Activated B cell treated with CpG ODN at 0.5 μM for 24 hours (primary cell): ENCODE data around the gene HCK. TPM values are rescaled to one million over a fixed set of nuclear protein-coding genes. Genes with fewer than 3 reads are reported as not detected.

Experiments
- ATAC-seq: fragments of 200-7000 bp; cut with Tn5 transposase; one replicate; pipeline ENCODE4 v1.10.0; 2021; ENCODE audit warnings: low read depth, mild to moderate bottlenecking, moderate library complexity
- CTCF ChIA-PET: fragments of 350-600 bp; sonication (Branson Sonifier 250); formaldehyde crosslinking; loops from one replicate; lab custom pipeline; 2021; ENCODE audit warnings: antibody characterized with exemption; lab: Charles Lee
- POLR2A ChIA-PET: fragments of 350-600 bp; sonication (Branson Sonifier 250); formaldehyde crosslinking; loops from one replicate; lab custom pipeline; 2021; ENCODE audit warnings: antibody characterized with exemption; lab: Charles Lee
- DNase-seq: peaks from one replicate; pipeline ENCODE4 v3.0.0; 2022
- H3K27ac Mint-ChIP-seq: one replicate; pipeline ENCODE4 v1.8.0; 2020; ENCODE audit warnings: mixed read lengths
- H3K27me3 Mint-ChIP-seq: one replicate; pipeline ENCODE4 v1.8.0; 2021; ENCODE audit warnings: mixed read lengths
- H3K36me3 Mint-ChIP-seq: one replicate; pipeline ENCODE4 v1.8.0; 2021; ENCODE audit warnings: low read depth, mixed read lengths
- H3K4me1 Mint-ChIP-seq: one replicate; pipeline ENCODE4 v1.8.0; 2021; ENCODE audit warnings: mixed read lengths
- H3K4me3 Mint-ChIP-seq: one replicate; pipeline ENCODE4 v1.8.0; 2020; ENCODE audit warnings: mild to moderate bottlenecking, mixed read lengths
- H3K9me3 Mint-ChIP-seq: one replicate; pipeline ENCODE4 v1.8.0; 2020; ENCODE audit warnings: mixed read lengths
- CTCF ChIP-seq: fragments of 200-600 bp; IDR thresholded peaks from one replicate; pipeline ENCODE4 v1.8.0; 2022; ENCODE audit warnings: antibody characterized with exemption, mild to moderate bottlenecking
- intact Hi-C: fragments of 100-400 bp; cut with micrococcal nuclease; formaldehyde crosslinking; loops from one replicate; pipeline ENCODE4 v1.15.1; 2024
- total RNA-seq: library from RNA; stranded (reverse); gene quantifications from 2 replicates; pipeline ENCODE4 v1.2.3, GENCODE V29; 2022

HCK gene
- total RNA-seq, 1 donor from 2014 or later, result 183 TPM

GRCh38 chr20:32034581-32035425 lies 17.2 kb upstream of the HCK start:
- TF ChIP-seq CTCF, result no peak
- Mint-ChIP-seq H3K4me3 (peak overlapping the region; percentile 72), H3K27me3 (peaks cover 2% of the 10 kb centered on the region), H3K9me3 (peaks cover 3% of the 10 kb centered on the region), H3K27ac (peak overlapping the region; percentile 88), H3K4me1 (peaks cover 68% of the 10 kb centered on the region), H3K36me3 (no peaks in the 10 kb centered on the region)
- DNase-seq (no peak), ATAC-seq (peak; percentile 56)
- intact Hi-C loops, result loop anchor here (1.0 to 5.0 kb wide), 5 partner anchors 27 to 617 kb away; partner anchors contain the start of genes PLAGL2, POFUT1 and XKR7
- ChIA-PET CTCF (interaction anchor here (0.6 to 4.3 kb wide), 34 partner anchors 9 to 744 kb away, joined by 3 to 96 read pairs (median 4); partner anchors contain the start of genes HCK, PDRG1 and TM9SF4), POLR2A (interaction anchor here (0.9 to 11.3 kb wide), 11 partner anchors 20 to 323 kb away, joined by 3 to 453 read pairs (median 4); partner anchors contain the start of genes ASXL1 and HCK)

GRCh38 chr20:32035426-32035779 lies 16.6 kb upstream of the HCK start:
- ChIA-PET CTCF (interaction anchor here (0.8 to 4.3 kb wide), 30 partner anchors 9 to 743 kb away, joined by 3 to 96 read pairs (median 5); partner anchors contain the start of genes HCK, PDRG1 and TM9SF4), POLR2A (interaction anchor here (0.9 to 11.3 kb wide), 13 partner anchors 19 to 322 kb away, joined by 3 to 453 read pairs (median 4); partner anchors contain the start of genes ASXL1 and HCK)
- Mint-ChIP-seq H3K27ac (peak overlapping the region; percentile 88), H3K27me3 (peaks cover 2% of the 10 kb centered on the region), H3K4me1 (peaks cover 73% of the 10 kb centered on the region), H3K9me3 (peaks cover 3% of the 10 kb centered on the region), H3K4me3 (peak overlapping the region; percentile 72), H3K36me3 (no peaks in the 10 kb centered on the region)
- intact Hi-C loops, result loop anchor here (1.0 to 5.0 kb wide), 3 partner anchors 27 to 172 kb away; partner anchors contain the start of genes PLAGL2 and POFUT1
- DNase-seq, result no peak
- peak; percentile 27 for ATAC-seq
- no peak for TF ChIP-seq CTCF

- no peak for TF ChIP-seq CTCF
- Mint-ChIP-seq H3K4me3 (no peak overlapping the region), H3K9me3 (peaks cover 3% of the 10 kb centered on the region), H3K27ac (peak overlapping the region; percentile 88), H3K36me3 (no peaks in the 10 kb centered on the region), H3K27me3 (peaks cover 2% of the 10 kb centered on the region), H3K4me1 (peaks cover 80% of the 10 kb centered on the region)
- DNase-seq, result no peak
- intact Hi-C loops, result loop anchor here (5.0 kb wide), 1 partner anchor 171 kb away; the partner anchor contains the start of genes PLAGL2 and POFUT1
- POLR2A ChIA-PET, result interaction anchor here (0.6 to 11.3 kb wide), 7 partner anchors 18 to 168 kb away, joined by 3 to 453 read pairs (median 8); partner anchors contain the start of gene HCK
- no peak for ATAC-seq
- CTCF ChIA-PET, result interaction anchor here (1.0 to 4.3 kb wide), 14 partner anchors 10 to 73 kb away, joined by 3 to 96 read pairs (median 7); partner anchors contain the start of genes HCK and TM9SF4
Measured at GRCh38 chr20:32036252-32036651, 15.8 kb upstream of the HCK start.

GRCh38 chr20:32036716-32037485 lies 15.1 kb upstream of the HCK start:
- ATAC-seq (no peak), DNase-seq (no peak)
- TF ChIP-seq CTCF, result no peak
- H3K27me3 Mint-ChIP-seq, result peaks cover 2% of the 10 kb centered on the region
- no peak overlapping the region for H3K4me3 Mint-ChIP-seq
- peaks cover 3% of the 10 kb centered on the region for H3K9me3 Mint-ChIP-seq
- POLR2A ChIA-PET, result interaction anchor here (0.7 to 11.3 kb wide), 7 partner anchors 18 to 318 kb away, joined by 3 to 453 read pairs (median 8); partner anchors contain the start of gene HCK
- H3K4me1 Mint-ChIP-seq, result peaks cover 87% of the 10 kb centered on the region
- no peaks in the 10 kb centered on the region for H3K36me3 Mint-ChIP-seq
- intact Hi-C loops, result loop anchor here (5.0 kb wide), 1 partner anchor 170 kb away; the partner anchor contains the start of genes PLAGL2 and POFUT1
- CTCF ChIA-PET, result interaction anchor here (2.3 to 4.3 kb wide), 2 partner anchors 26 to 55 kb away, joined by 17 to 96 read pairs; no protein-coding TSS in a partner anchor
- peak overlapping the region; percentile 88 for H3K27ac Mint-ChIP-seq
